HepG2 (cell line): ENCODE measurements around the gene UBFD1.

Experiments used
- EZH2 ChIP-seq: conservative IDR thresholded peaks from 2 replicates; pipeline ENCODE4 v1.6.1; 2012; ENCODE audit warnings: mild to moderate bottlenecking, low read depth, low read length, moderate library complexity
- KLF16 ChIP-seq, 2 experiments: sonication (generic) in 1 of 2; formaldehyde crosslinking in 1 of 2; IDR thresholded peaks; 2 replicates each; pipeline versions ENCODE4 v1.6.1 to v1.8.0; 2016 to 2023; ENCODE audit warnings: missing genetic modification reagents in 2 of 2, missing compliant biosample characterization in 1 of 2
- MED8 ChIP-seq: sonication (generic); formaldehyde crosslinking; IDR thresholded peaks from 2 replicates; pipeline ENCODE4 v1.8.1; 2023; ENCODE audit warnings: mild to moderate bottlenecking, missing genetic modification reagents; ENCODE audit not compliant: insufficient replicate concordance
- NFE2L1 ChIP-seq: sonication (generic); formaldehyde crosslinking; IDR thresholded peaks from 2 replicates; pipeline ENCODE4 v1.4.0; 2020; ENCODE audit warnings: missing genetic modification reagents, mild to moderate bottlenecking, borderline replicate concordance
- POLR2AphosphoS5 ChIP-seq: IDR thresholded peaks from 2 replicates; pipeline ENCODE4 v1.6.1; 2012; ENCODE audit warnings: low read depth, low read length
- SOX13 ChIP-seq, 3 experiments: fragments of 450-650 bp in 1 of 3; sonication (generic) in 1 of 3; formaldehyde crosslinking in 1 of 3; IDR thresholded peaks in 2 of 3; conservative IDR thresholded peaks in 1 of 3; 2 replicates each; pipeline versions ENCODE4 v1.5.0 to v1.6.1; 2016 to 2020; ENCODE audit warnings: antibody characterized with exemption in 1 of 3, mild to moderate bottlenecking in 1 of 3, missing compliant biosample characterization in 1 of 3, missing genetic modification reagents in 1 of 3, moderate library complexity in 1 of 3
- TP53 ChIP-seq: sonication (generic); formaldehyde crosslinking; conservative IDR thresholded peaks from 2 replicates; pipeline ENCODE4 v1.4.0; 2020; ENCODE audit warnings: missing genetic modification reagents
- ZBTB40 ChIP-seq, 2 experiments: fragments of 450-650 bp in 1 of 2; sonication (generic) in 1 of 2; formaldehyde crosslinking in 1 of 2; IDR thresholded peaks; 2 replicates each; pipeline versions ENCODE4 v1.6.1 to v1.8.0; 2016 to 2022; ENCODE audit warnings: antibody characterized with exemption in 1 of 2, mild to moderate bottlenecking in 1 of 2, missing genetic modification reagents in 1 of 2
- ZMAT3 ChIP-seq: sonication (generic); formaldehyde crosslinking; conservative IDR thresholded peaks from 2 replicates; pipeline ENCODE4 v1.7.0; 2021; ENCODE audit warnings: missing genetic modification reagents
- ZNF234 ChIP-seq: sonication (generic); formaldehyde crosslinking; conservative IDR thresholded peaks from 2 replicates; pipeline ENCODE4 v1.5.1; 2020; ENCODE audit warnings: mild to moderate bottlenecking, missing genetic modification reagents
- TF ChIP-seq, protein P1 (sequence below): sonication (generic); formaldehyde crosslinking; IDR thresholded peaks from 2 replicates; pipeline ENCODE4 v1.5.0; 2020; ENCODE audit warnings: mild to moderate bottlenecking, missing genetic modification reagents, moderate library complexity
- TF ChIP-seq, protein P2 (sequence below): sonication (generic); formaldehyde crosslinking; IDR thresholded peaks from 2 replicates; pipeline ENCODE4 v1.5.0; 2020; ENCODE audit warnings: missing genetic modification reagents
- TF ChIP-seq, protein P3 (sequence below): sonication (generic); formaldehyde crosslinking; IDR thresholded peaks from 2 replicates; pipeline ENCODE4 v1.8.0; 2022; ENCODE audit warnings: mild to moderate bottlenecking, missing genetic modification reagents, moderate library complexity

- TF ChIP-seq, protein P1, sequence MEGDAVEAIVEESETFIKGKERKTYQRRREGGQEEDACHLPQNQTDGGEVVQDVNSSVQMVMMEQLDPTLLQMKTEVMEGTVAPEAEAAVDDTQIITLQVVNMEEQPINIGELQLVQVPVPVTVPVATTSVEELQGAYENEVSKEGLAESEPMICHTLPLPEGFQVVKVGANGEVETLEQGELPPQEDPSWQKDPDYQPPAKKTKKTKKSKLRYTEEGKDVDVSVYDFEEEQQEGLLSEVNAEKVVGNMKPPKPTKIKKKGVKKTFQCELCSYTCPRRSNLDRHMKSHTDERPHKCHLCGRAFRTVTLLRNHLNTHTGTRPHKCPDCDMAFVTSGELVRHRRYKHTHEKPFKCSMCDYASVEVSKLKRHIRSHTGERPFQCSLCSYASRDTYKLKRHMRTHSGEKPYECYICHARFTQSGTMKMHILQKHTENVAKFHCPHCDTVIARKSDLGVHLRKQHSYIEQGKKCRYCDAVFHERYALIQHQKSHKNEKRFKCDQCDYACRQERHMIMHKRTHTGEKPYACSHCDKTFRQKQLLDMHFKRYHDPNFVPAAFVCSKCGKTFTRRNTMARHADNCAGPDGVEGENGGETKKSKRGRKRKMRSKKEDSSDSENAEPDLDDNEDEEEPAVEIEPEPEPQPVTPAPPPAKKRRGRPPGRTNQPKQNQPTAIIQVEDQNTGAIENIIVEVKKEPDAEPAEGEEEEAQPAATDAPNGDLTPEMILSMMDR (CRISPR knock-in tag): no peak
- TF ChIP-seq ZNF234 (CRISPR knock-in tag): no peak
- TF ChIP-seq ZBTB40 (IDR thresholded peaks at IDR 0.05): no peak
- no peak for TF ChIP-seq ZBTB40 (CRISPR knock-in tag; IDR thresholded peaks at IDR 0.05)
- TF ChIP-seq NFE2L1 (CRISPR knock-in tag): no peak
- no peak for TF ChIP-seq MED8 (CRISPR knock-in tag)
- no peak for TF ChIP-seq SOX13 (IDR thresholded peaks at IDR 0.05)
- TF ChIP-seq SOX13 (CRISPR knock-in tag; conservative IDR thresholded peaks at IDR 0.05 in 1 of 2, IDR thresholded peaks at IDR 0.05 in 1 of 2): no peak
- TF ChIP-seq, protein P2, sequence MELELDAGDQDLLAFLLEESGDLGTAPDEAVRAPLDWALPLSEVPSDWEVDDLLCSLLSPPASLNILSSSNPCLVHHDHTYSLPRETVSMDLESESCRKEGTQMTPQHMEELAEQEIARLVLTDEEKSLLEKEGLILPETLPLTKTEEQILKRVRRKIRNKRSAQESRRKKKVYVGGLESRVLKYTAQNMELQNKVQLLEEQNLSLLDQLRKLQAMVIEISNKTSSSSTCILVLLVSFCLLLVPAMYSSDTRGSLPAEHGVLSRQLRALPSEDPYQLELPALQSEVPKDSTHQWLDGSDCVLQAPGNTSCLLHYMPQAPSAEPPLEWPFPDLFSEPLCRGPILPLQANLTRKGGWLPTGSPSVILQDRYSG (CRISPR knock-in tag): no peak
- TF ChIP-seq POLR2AphosphoS5: no peak
- TF ChIP-seq KLF16 (CRISPR knock-in tag; IDR thresholded peaks at IDR 0.05): no peak
- TF ChIP-seq EZH2: no peak
- TF ChIP-seq ZMAT3 (CRISPR knock-in tag): no peak
- TF ChIP-seq TP53: no peak
- TF ChIP-seq, protein P3, sequence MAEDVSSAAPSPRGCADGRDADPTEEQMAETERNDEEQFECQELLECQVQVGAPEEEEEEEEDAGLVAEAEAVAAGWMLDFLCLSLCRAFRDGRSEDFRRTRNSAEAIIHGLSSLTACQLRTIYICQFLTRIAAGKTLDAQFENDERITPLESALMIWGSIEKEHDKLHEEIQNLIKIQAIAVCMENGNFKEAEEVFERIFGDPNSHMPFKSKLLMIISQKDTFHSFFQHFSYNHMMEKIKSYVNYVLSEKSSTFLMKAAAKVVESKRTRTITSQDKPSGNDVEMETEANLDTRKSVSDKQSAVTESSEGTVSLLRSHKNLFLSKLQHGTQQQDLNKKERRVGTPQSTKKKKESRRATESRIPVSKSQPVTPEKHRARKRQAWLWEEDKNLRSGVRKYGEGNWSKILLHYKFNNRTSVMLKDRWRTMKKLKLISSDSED (CRISPR knock-in tag): no peak
Measured at GRCh38 chr16:23562505-23562904, 5.0 kb downstream of the UBFD1 start.
